Measurements from ENCODE around the gene PCDH10.

PCDH10 gene

DNA sequence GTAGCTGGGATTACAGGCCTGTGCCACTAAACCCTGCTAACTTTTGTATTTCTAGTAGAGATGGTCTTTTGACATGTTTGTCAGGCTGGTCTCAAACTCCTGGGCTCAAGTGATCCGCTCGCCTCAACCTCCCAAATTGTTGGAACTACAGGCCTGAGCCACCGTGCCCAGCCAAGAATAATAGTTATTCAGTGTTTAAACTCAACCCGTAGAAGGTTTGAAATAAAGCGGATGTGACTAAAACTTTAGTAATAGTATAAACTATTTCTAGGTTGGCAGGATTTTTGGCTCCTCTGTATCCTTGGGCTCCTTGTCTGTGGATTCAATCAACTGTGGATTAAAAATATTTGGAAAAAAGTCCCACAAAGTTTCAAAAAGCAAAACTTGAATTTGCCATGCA, 37.8 kb downstream of the PCDH10 start:
- Histone ChIP-seq H3K27ac (ENCODE audit: low read depth, low read length) (no peak overlapping the region), H3F3A (ENCODE audit: insufficient read depth) (no peaks in the 10 kb centered on the region), H3K4me3 (ENCODE audit: insufficient read depth, low read length, poor library complexity, severe bottlenecking) (no peak overlapping the region), H3K79me2 (ENCODE audit: insufficient read depth, low read length) (no peaks in the 10 kb centered on the region), H2AFZ (ENCODE audit: low read depth, low read length, severe bottlenecking) (no peak overlapping the region), H3K27me3 (ENCODE audit: low read length) (no peaks in the 10 kb centered on the region), H3K9me3 (ENCODE audit: insufficient read depth, low read length) (no peaks in the 10 kb centered on the region), H3K36me3 (ENCODE audit: low read length) (no peaks in the 10 kb centered on the region), H3K4me2 (ENCODE audit: low read depth, low read length, poor library complexity, severe bottlenecking) (no peak overlapping the region), H3K9me2 (replicated peaks; ENCODE audit: insufficient read depth, low read length) (no peaks in the 10 kb centered on the region), H3K9ac (ENCODE audit: low read length) (no peak overlapping the region), H4K20me1 (ENCODE audit: low read depth, low read length) (no peaks in the 10 kb centered on the region)
- no peak for TF ChIP-seq EZH2phosphoT487 (conservative IDR thresholded peaks at IDR 0.05; ENCODE audit: low read length)
- TF ChIP-seq CTCF (IDR thresholded peaks at IDR 0.05; ENCODE audit: insufficient read depth, low read length, poor library complexity, severe bottlenecking), result no peak

GRCh38 chr4:133188433-133189146, 39.5 kb downstream of the PCDH10 start:
- no peaks in the 10 kb centered on the region for H3K9me2 ChIP-seq (replicated peaks; ENCODE audit: insufficient read depth, low read length)
- H3F3A ChIP-seq (ENCODE audit: insufficient read depth), result no peaks in the 10 kb centered on the region
- no peaks in the 10 kb centered on the region for H3K79me2 ChIP-seq (ENCODE audit: insufficient read depth, low read length)
- H4K20me1 ChIP-seq (ENCODE audit: low read depth, low read length), result no peaks in the 10 kb centered on the region
- no peak overlapping the region for H3K4me2 ChIP-seq (ENCODE audit: low read depth, low read length, poor library complexity, severe bottlenecking)
- no peaks in the 10 kb centered on the region for H3K9me3 ChIP-seq (ENCODE audit: insufficient read depth, low read length)
- no peak overlapping the region for H3K27ac ChIP-seq (ENCODE audit: low read depth, low read length)
- H2AFZ ChIP-seq (ENCODE audit: low read depth, low read length, severe bottlenecking), result no peak overlapping the region
- no peak overlapping the region for H3K4me3 ChIP-seq (ENCODE audit: insufficient read depth, low read length, poor library complexity, severe bottlenecking)
- no peak overlapping the region for H3K9ac ChIP-seq (ENCODE audit: low read length)
- H3K27me3 ChIP-seq (ENCODE audit: low read length), result no peaks in the 10 kb centered on the region
- TF ChIP-seq CTCF (IDR thresholded peaks at IDR 0.05; ENCODE audit: insufficient read depth, low read length, poor library complexity, severe bottlenecking) (no peak), EZH2phosphoT487 (conservative IDR thresholded peaks at IDR 0.05; ENCODE audit: low read length) (no peak)
- H3K36me3 ChIP-seq (ENCODE audit: low read length), result no peaks in the 10 kb centered on the region

DNA sequence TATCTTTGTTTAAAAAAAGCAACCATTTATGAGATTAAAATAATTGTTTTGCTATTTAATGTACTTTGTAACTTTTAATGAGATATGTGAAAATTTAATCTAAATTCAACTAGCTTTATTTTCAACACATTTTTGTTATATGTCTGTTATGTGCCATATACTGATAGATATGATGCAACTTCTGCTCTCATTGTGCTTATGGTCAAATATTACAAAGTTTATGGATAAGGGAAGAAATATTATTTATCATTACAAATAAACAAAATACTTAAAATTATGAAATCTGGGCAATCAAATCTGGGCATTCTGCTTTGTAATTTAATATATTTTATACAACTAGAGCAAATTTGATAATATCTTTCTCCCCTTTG, 40.0 kb downstream of the PCDH10 start:
- Histone ChIP-seq H3K79me2 (ENCODE audit: insufficient read depth, low read length) (no peaks in the 10 kb centered on the region), H2AFZ (ENCODE audit: low read depth, low read length, severe bottlenecking) (no peak overlapping the region), H3K27ac (ENCODE audit: low read depth, low read length) (no peak overlapping the region), H3K9ac (ENCODE audit: low read length) (no peak overlapping the region), H3K4me2 (ENCODE audit: low read depth, low read length, poor library complexity, severe bottlenecking) (no peak overlapping the region), H3K9me2 (replicated peaks; ENCODE audit: insufficient read depth, low read length) (no peaks in the 10 kb centered on the region), H3K36me3 (ENCODE audit: low read length) (no peaks in the 10 kb centered on the region), H4K20me1 (ENCODE audit: low read depth, low read length) (no peaks in the 10 kb centered on the region), H3K27me3 (ENCODE audit: low read length) (no peaks in the 10 kb centered on the region), H3K4me3 (ENCODE audit: insufficient read depth, low read length, poor library complexity, severe bottlenecking) (no peak overlapping the region), H3K9me3 (ENCODE audit: insufficient read depth, low read length) (no peaks in the 10 kb centered on the region), H3F3A (ENCODE audit: insufficient read depth) (no peaks in the 10 kb centered on the region)
- TF ChIP-seq CTCF (IDR thresholded peaks at IDR 0.05; ENCODE audit: insufficient read depth, low read length, poor library complexity, severe bottlenecking), result no peak

Data from SU-DHL-6 (cell line).